ENCODE measurements around the gene TXNDC12. TPM values are rescaled to one million over a fixed set of nuclear protein-coding genes. Genes with fewer than 3 reads are reported as not detected.
"Not testable (repeated sequence)": the region's sequence is repeated elsewhere in the genome, so short reads cannot be mapped to it uniquely, and the experiment has no call there.

Gene TXNDC12
- total RNA-seq, 1 experiment from 2014 or later: 102 TPM

- peaks cover 19% of the 10 kb centered on the region for H3K4me1 Mint-ChIP-seq (ENCODE audit: insufficient read depth, unreplicated experiment)
- TF ChIP-seq CTCF (IDR thresholded peaks at IDR 0.05; ENCODE audit: unreplicated experiment): no peak
- H3K4me3 Mint-ChIP-seq (ENCODE audit: unreplicated experiment): peak overlapping the region; percentile 89
- ChIA-PET CTCF (interaction anchor here (0.5 to 0.6 kb wide), 2 partner anchors 22 to 1021 kb away, joined by 3 read pairs; no protein-coding TSS in a partner anchor), POLR2A (interaction anchor here (0.6 to 3.9 kb wide), 14 partner anchors 11 to 336 kb away, joined by 3 to 73 read pairs (median 6); partner anchors contain the start of genes BTF3L4 and TXNDC12)
- peak; percentile 46 for DNase-seq (ENCODE audit: unreplicated experiment)
- intact Hi-C loops (cut with micrococcal nuclease): no loop called here
- peak overlapping the region; percentile 91 for H3K27ac Mint-ChIP-seq (ENCODE audit: low read depth, unreplicated experiment)
- no peaks in the 10 kb centered on the region for H3K27me3 Mint-ChIP-seq (ENCODE audit: insufficient read depth, unreplicated experiment)
- BruUV-seq (replicated peaks): no TSS peak
- H3K36me3 Mint-ChIP-seq (ENCODE audit: insufficient read depth, unreplicated experiment): peaks cover 12% of the 10 kb centered on the region
- H3K9me3 Mint-ChIP-seq (ENCODE audit: unreplicated experiment): no peaks in the 10 kb centered on the region
Observed at GRCh38 chr1:52032785-52033131, 22.2 kb downstream of the TXNDC12 start.

- BruUV-seq (replicated peaks): TSS peak; percentile 53
- H3K27me3 Mint-ChIP-seq (ENCODE audit: insufficient read depth, unreplicated experiment): no peaks in the 10 kb centered on the region
- H3K4me3 Mint-ChIP-seq (ENCODE audit: unreplicated experiment): peak overlapping the region; percentile 89
- intact Hi-C loops (cut with micrococcal nuclease): no loop called here
- no peaks in the 10 kb centered on the region for H3K9me3 Mint-ChIP-seq (ENCODE audit: unreplicated experiment)
- DNase-seq (ENCODE audit: unreplicated experiment): peak; percentile 11
- peaks cover 13% of the 10 kb centered on the region for H3K36me3 Mint-ChIP-seq (ENCODE audit: insufficient read depth, unreplicated experiment)
- TF ChIP-seq CTCF (IDR thresholded peaks at IDR 0.05; ENCODE audit: unreplicated experiment): no peak
- POLR2A ChIA-PET: interaction anchor here (0.6 to 3.9 kb wide), 14 partner anchors 10 to 337 kb away, joined by 3 to 73 read pairs (median 4); partner anchors contain the start of genes BTF3L4 and TXNDC12
- CTCF ChIA-PET: no interaction called here
- H3K27ac Mint-ChIP-seq (ENCODE audit: low read depth, unreplicated experiment): peak overlapping the region; percentile 91
- peaks cover 18% of the 10 kb centered on the region for H3K4me1 Mint-ChIP-seq (ENCODE audit: insufficient read depth, unreplicated experiment)
Observed at GRCh38 chr1:52032124-52032784, 22.7 kb downstream of the TXNDC12 start.

- BruUV-seq (replicated peaks); intact Hi-C loops (cut with micrococcal nuclease): not testable (repeated sequence)
- CTCF ChIA-PET: interaction anchor here (0.5 to 0.6 kb wide), 3 partner anchors 27 to 270 kb away, joined by 3 read pairs; no protein-coding TSS in a partner anchor
Observed at GRCh38 chr1:52028839-52029238, 26.2 kb downstream of the TXNDC12 start.

GRCh38 chr1:52028328-52028727 lies 26.7 kb downstream of the TXNDC12 start:
- no TSS peak for BruUV-seq (replicated peaks)
- H3K36me3 Mint-ChIP-seq (ENCODE audit: insufficient read depth, unreplicated experiment): peaks cover 52% of the 10 kb centered on the region
- intact Hi-C loops (cut with micrococcal nuclease): no loop called here
- DNase-seq (ENCODE audit: unreplicated experiment): no peak
- ChIA-PET POLR2A (interaction anchor here (1.0 to 1.1 kb wide), 2 partner anchors 79 to 149 kb away, joined by 3 to 4 read pairs; no protein-coding TSS in a partner anchor), CTCF (interaction anchor here (0.6 kb wide), 1 partner anchor 27 kb away, joined by 3 read pairs; no protein-coding TSS in a partner anchor)
- H3K27me3 Mint-ChIP-seq (ENCODE audit: insufficient read depth, unreplicated experiment): no peaks in the 10 kb centered on the region
- H3K9me3 Mint-ChIP-seq (ENCODE audit: unreplicated experiment): no peaks in the 10 kb centered on the region
- no peak for TF ChIP-seq CTCF (IDR thresholded peaks at IDR 0.05; ENCODE audit: unreplicated experiment)
- no peak overlapping the region for H3K4me3 Mint-ChIP-seq (ENCODE audit: unreplicated experiment)
- H3K27ac Mint-ChIP-seq (ENCODE audit: low read depth, unreplicated experiment): no peak overlapping the region
- H3K4me1 Mint-ChIP-seq (ENCODE audit: insufficient read depth, unreplicated experiment): peaks cover 18% of the 10 kb centered on the region

More at GRCh38 chr1:52028839-52029238, 26.2 kb downstream of the TXNDC12 start:
- not testable (repeated sequence) for H3K27ac Mint-ChIP-seq (ENCODE audit: low read depth, unreplicated experiment); DNase-seq (ENCODE audit: unreplicated experiment); H3K9me3 Mint-ChIP-seq (ENCODE audit: unreplicated experiment); H3K27me3 Mint-ChIP-seq (ENCODE audit: insufficient read depth, unreplicated experiment); H3K4me3 Mint-ChIP-seq (ENCODE audit: unreplicated experiment)
- POLR2A ChIA-PET: interaction anchor here (1.0 to 1.1 kb wide), 2 partner anchors 79 to 149 kb away, joined by 3 to 4 read pairs; no protein-coding TSS in a partner anchor
- peaks cover 47% of the 10 kb centered on the region for H3K36me3 Mint-ChIP-seq (ENCODE audit: insufficient read depth, unreplicated experiment)
- H3K4me1 Mint-ChIP-seq (ENCODE audit: insufficient read depth, unreplicated experiment): peaks cover 18% of the 10 kb centered on the region

Data from MCF 10A (cell line).